K562 (cell line): Measurements from ENCODE around the gene TOPORS. TPM values are rescaled to one million over a fixed set of nuclear protein-coding genes. Genes with fewer than 3 reads are reported as not detected.

Experiments
- ATAC-seq: fragments of 200-7000 bp; cut with Tn5 transposase; 3 replicates; pipeline ENCODE4 v1.9.1; 2020; ENCODE audit warnings: moderate library complexity
- BruUV-seq: library from RNA; stranded (reverse); fragments of 400-500 nt; replicated peaks from 2 replicates; lab custom pipeline; 2021; lab: Mats Ljungman, UMichigan
- CTCF ChIA-PET: fragments of 300-600 bp; formaldehyde crosslinking; extraction: SDS; loops from one replicate; lab custom pipeline; 2021; ENCODE audit warnings: low intra/inter-chr PET ratio; lab: Yijun Ruan, JAX
- POLR2A ChIA-PET: fragments of 300-600, 350-650 bp; sonication (Branson Sonifier 250); formaldehyde crosslinking; extraction: SDS; loops from one replicate; lab custom pipeline; 2021; ENCODE audit warnings: antibody characterized with exemption, inconsistent platforms; lab: Yijun Ruan, JAX
- DNase-seq, 4 experiments: peaks; one replicate each; pipeline versions ENCODE4 v3.0.0 to v3.0.0-alpha.2; 2011 to 2018; ENCODE audit warnings: low spot score in 3 of 4, mixed read lengths in 3 of 4; ENCODE audit errors: extremely low read depth in 1 of 4
- FAIRE-seq: peaks from 2 replicates; lab custom pipeline; 2011; peaks lifted over from hg19 to GRCh38; lab: Jason Lieb, UNC
- H2AFZ ChIP-seq: 2 replicates; pipeline ENCODE4 v1.6.0; 2011; ENCODE audit warnings: low read depth, low read length, control low read depth, inconsistent platforms
- H3K27ac ChIP-seq: fragments of 200-600 bp; 3 replicates; pipeline ENCODE4 v1.8.0; 2011; ENCODE audit warnings: low read depth, mild to moderate bottlenecking, control low read depth, inconsistent platforms, low read length, moderate library complexity, mixed read lengths; ENCODE audit errors: extremely low read depth
- H3K27me3 ChIP-seq, 2 experiments: fragments of 300-600 bp in 1 of 2; 2 replicates in 1 of 2; 3 replicates in 1 of 2; pipeline versions ENCODE4 v1.6.0 to v1.8.0; 2011; ENCODE audit warnings: inconsistent platforms in 2 of 2, low read length in 2 of 2, mild to moderate bottlenecking in 1 of 2, mixed read lengths in 1 of 2, moderate library complexity in 1 of 2; ENCODE audit not compliant: control insufficient read depth in 2 of 2, insufficient read depth in 2 of 2
- H3K36me3 ChIP-seq: fragments of 300-600 bp; 3 replicates; pipeline ENCODE4 v1.8.0; 2011; ENCODE audit warnings: mild to moderate bottlenecking, low read length, inconsistent platforms; ENCODE audit not compliant: control insufficient read depth, insufficient read depth
- H3K4me1 ChIP-seq, 2 experiments: fragments of 200-600 bp in 1 of 2; replicated peaks in 1 of 2; 2 replicates in 1 of 2; 3 replicates in 1 of 2; pipeline versions ENCODE4 v1.5.1 to v1.8.0; 2011; ENCODE audit warnings: inconsistent platforms in 2 of 2, low read length in 2 of 2, mild to moderate bottlenecking in 1 of 2, mixed read lengths in 1 of 2, moderate library complexity in 1 of 2; ENCODE audit not compliant: control insufficient read depth in 2 of 2, insufficient read depth in 2 of 2
- H3K4me2 ChIP-seq: 2 replicates; pipeline ENCODE4 v1.6.1; 2011; ENCODE audit warnings: low read length, control low read depth, inconsistent platforms, mixed read lengths; ENCODE audit not compliant: insufficient read depth
- H3K4me3 ChIP-seq: fragments of 200-600 bp; sonication (generic), shearing (Covaris generic); 2 replicates; pipeline ENCODE4 v1.5.1; 2016; ENCODE audit warnings: control low read depth, inconsistent platforms
- H3K79me2 ChIP-seq: fragments of 200-600 bp; 3 replicates; pipeline ENCODE4 v1.8.0; 2011; ENCODE audit warnings: low read length, inconsistent platforms; ENCODE audit not compliant: control insufficient read depth, insufficient read depth
- H3K9ac ChIP-seq, 2 experiments: 2 replicates each; pipeline versions ENCODE4 v1.6.0 to v1.6.1; 2011; ENCODE audit warnings: low read depth in 2 of 2, low read length in 2 of 2, control low read depth in 1 of 2, inconsistent platforms in 1 of 2, mild to moderate bottlenecking in 1 of 2, mixed read lengths in 1 of 2; ENCODE audit not compliant: insufficient read depth in 1 of 2
- H3K9me1 ChIP-seq: one replicate; pipeline ENCODE4 v1.6.0; 2011; ENCODE audit warnings: inconsistent platforms, mild to moderate bottlenecking, low read length, moderate library complexity; ENCODE audit not compliant: control insufficient read depth, insufficient read depth
- H3K9me3 ChIP-seq: replicated peaks from 2 replicates; pipeline ENCODE4 v1.5.1; 2011; ENCODE audit warnings: low read depth, low read length, inconsistent platforms; ENCODE audit not compliant: control insufficient read depth, insufficient read depth
- H4K20me1 ChIP-seq: replicated peaks from 2 replicates; pipeline ENCODE4 v1.6.1; 2011; ENCODE audit warnings: low read length, inconsistent platforms, mixed read lengths; ENCODE audit not compliant: control insufficient read depth, insufficient read depth
- ARID1B ChIP-seq: fragments of 450-650 bp; IDR thresholded peaks from 2 replicates; pipeline ENCODE4 v1.6.1; 2016; ENCODE audit warnings: antibody characterized with exemption, mild to moderate bottlenecking, inconsistent platforms
- KDM1A ChIP-seq, 2 experiments: fragments of 450-650 bp; IDR thresholded peaks; 2 replicates each; pipeline ENCODE4 v1.6.1; 2016; ENCODE audit warnings: mild to moderate bottlenecking in 2 of 2
- THAP7 ChIP-seq: fragments of 250-450 bp; sonication (Bioruptor Pico); IDR thresholded peaks from 2 replicates; pipeline ENCODE4 v1.5.0; 2021
- WGBS: fragments of 100-300 bp; shearing (Covaris generic); methylation state at CpG from one replicate; pipeline ENCODE4 v1.1.6; 2016; ENCODE audit warnings: low coverage, mixed read lengths; ENCODE audit not compliant: insufficient coverage; ENCODE audit errors: missing lambda C conversion rate; 5-methylcytosine and 5-hydroxymethylcytosine counted together
- in situ Hi-C: fragments of 300-500 bp; cut with MboI; formaldehyde crosslinking; loops from 4 replicates; pipeline ENCODE4 v1.15.0; 2018; ENCODE audit warnings: inconsistent platforms, mixed read lengths
- intact Hi-C: fragments of 100-400 bp; cut with micrococcal nuclease; formaldehyde crosslinking; loops from 2 replicates; pipeline ENCODE4 v1.14.2; 2022
- polyA plus RNA-seq, 8 experiments: library from polyadenylated mRNA; depleted of rRNA in 4 of 8; stranded (reverse) in 5 of 8; unstranded in 3 of 8; fragments of >200 nt; fragmentation: Nextera tagmentation in 2 of 8; fragmentation: Illumina TruSeq in 1 of 8; extraction: Ambion mirVana in 2 of 8; extraction: Trizol in 1 of 8; gene quantifications; 2 replicates each; pipeline versions ENCODE4 v1.2.1 to v1.2.3, GENCODE V29; 2011 to 2014; ENCODE audit warnings: inconsistent platforms in 1 of 8, missing spikeins in 1 of 8
- total RNA-seq, 7 experiments: library from RNA; depleted of rRNA in 6 of 7; stranded (reverse); fragments of >200 nt in 6 of 7; fragmentation: Illumina TruSeq in 2 of 7; extraction: Trizol in 2 of 7; gene quantifications; 2 replicates each; pipeline versions ENCODE4 v1.2.1 to v1.2.3, GENCODE V29; 2011 to 2021; ENCODE audit warnings: low replicate concordance in 1 of 7

TOPORS gene
- total and polyA plus RNA-seq, 9 of the 15 experiments (the other 6 are each of a cell fraction or from before 2014, with no cell fraction given) = 4.3 to 19.6 (median 9.9) TPM

- no peaks in the 10 kb centered on the region for H3K9me3 ChIP-seq
- in situ Hi-C loops (no loop called here), intact Hi-C loops (loop anchor here (1.0 to 2.0 kb wide), 2 partner anchors 47 to 146 kb away; partner anchors contain the start of gene NDUFB6)
- H4K20me1 ChIP-seq = no peaks in the 10 kb centered on the region
- peak overlapping the region; percentile 54 for H3K4me3 ChIP-seq
- H3K4me1 ChIP-seq = peaks cover 0 to 5% of the 10 kb centered on the region in 2 experiments; a peak in 2 of 5 replicates
- CTCF ChIA-PET = interaction anchor here (2.3 kb wide), 1 partner anchor 146 kb away, joined by 17 read pairs; no protein-coding TSS in a partner anchor
- TF ChIP-seq THAP7 (CRISPR knock-in tag) = no peak
- no peak for TF ChIP-seq ARID1B
- no peak for TF ChIP-seq KDM1A (IDR thresholded peaks at IDR 0.05)
- H3K36me3 ChIP-seq = no peaks in the 10 kb centered on the region
- peak overlapping the region; percentile 80 for H3K4me2 ChIP-seq
- H3K27ac ChIP-seq = peak overlapping the region; percentile 33; the same call in 1 of the 3 replicates
- no peaks in the 10 kb centered on the region for H3K9me1 ChIP-seq
- peak overlapping the region; percentile 78 for H2AFZ ChIP-seq
- FAIRE-seq (no peak), ATAC-seq (no peak), DNase-seq (no peak)
- H3K27me3 ChIP-seq = no peaks in the 10 kb centered on the region
- WGBS = 6% methylated on average over 4 of the region's 4 CpGs
- BruUV-seq = no TSS peak
- no peaks in the 10 kb centered on the region for H3K79me2 ChIP-seq
- POLR2A ChIA-PET = interaction anchor here (0.7 to 1.1 kb wide), 6 partner anchors 9 to 499 kb away, joined by 3 to 4 read pairs (median 4); partner anchors contain the start of gene DNAJA1
- peak overlapping the region; percentile 38 to 88; a peak in 3 of 4 replicates for H3K9ac ChIP-seq
Observed at GRCh38 chr9:32525709-32526030, 26.7 kb downstream of the TOPORS start.
